Measurements from ENCODE around the gene SEPSECS. TPM values are rescaled to one million over a fixed set of nuclear protein-coding genes. Genes with fewer than 3 reads are reported as not detected.

Gene SEPSECS
- total and polyA plus RNA-seq, 4 donors: 2.8 to 23.2 (median 7.3) TPM

GRCh38 chr4:25198713-25199112, 38.5 kb upstream of the SEPSECS start:
- no peak overlapping the region for H3K4me3 ChIP-seq
- no peaks in the 10 kb centered on the region for H3K27me3 ChIP-seq (ENCODE audit: control insufficient read depth in 3 of 3, insufficient read depth in 3 of 3, low read length in 2 of 3)
- ATAC-seq (ENCODE audit: insufficient read depth, low FRiP score) (no peak), DNase-seq (no peak)
- H3K36me3 ChIP-seq (ENCODE audit: control insufficient read depth in 4 of 4, insufficient read depth in 4 of 4, low read length in 4 of 4): no peaks in the 10 kb centered on the region
- TF ChIP-seq, protein P1, sequence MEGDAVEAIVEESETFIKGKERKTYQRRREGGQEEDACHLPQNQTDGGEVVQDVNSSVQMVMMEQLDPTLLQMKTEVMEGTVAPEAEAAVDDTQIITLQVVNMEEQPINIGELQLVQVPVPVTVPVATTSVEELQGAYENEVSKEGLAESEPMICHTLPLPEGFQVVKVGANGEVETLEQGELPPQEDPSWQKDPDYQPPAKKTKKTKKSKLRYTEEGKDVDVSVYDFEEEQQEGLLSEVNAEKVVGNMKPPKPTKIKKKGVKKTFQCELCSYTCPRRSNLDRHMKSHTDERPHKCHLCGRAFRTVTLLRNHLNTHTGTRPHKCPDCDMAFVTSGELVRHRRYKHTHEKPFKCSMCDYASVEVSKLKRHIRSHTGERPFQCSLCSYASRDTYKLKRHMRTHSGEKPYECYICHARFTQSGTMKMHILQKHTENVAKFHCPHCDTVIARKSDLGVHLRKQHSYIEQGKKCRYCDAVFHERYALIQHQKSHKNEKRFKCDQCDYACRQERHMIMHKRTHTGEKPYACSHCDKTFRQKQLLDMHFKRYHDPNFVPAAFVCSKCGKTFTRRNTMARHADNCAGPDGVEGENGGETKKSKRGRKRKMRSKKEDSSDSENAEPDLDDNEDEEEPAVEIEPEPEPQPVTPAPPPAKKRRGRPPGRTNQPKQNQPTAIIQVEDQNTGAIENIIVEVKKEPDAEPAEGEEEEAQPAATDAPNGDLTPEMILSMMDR (IDR thresholded peaks at IDR 0.05; ENCODE audit: control extremely low read depth, extremely low read depth): no peak
- WGBS, 2 donors: 99 to 100% methylated on average over 2 of the region's 2 CpGs
- H3K9me3 ChIP-seq (ENCODE audit: control insufficient read depth in 4 of 4, insufficient read depth in 3 of 4, low read length in 3 of 4): no peaks in the 10 kb centered on the region
- no peak overlapping the region for H3K9ac ChIP-seq (ENCODE audit: insufficient read depth in 1 of 2, low read length in 2 of 2)
- no peak overlapping the region for H3K27ac ChIP-seq (ENCODE audit: low read depth in 1 of 2, low read length in 1 of 2)
- no peaks in the 10 kb centered on the region for H3K4me1 ChIP-seq (ENCODE audit: control insufficient read depth in 5 of 5, insufficient read depth in 5 of 5, low read length in 5 of 5)

DNA sequence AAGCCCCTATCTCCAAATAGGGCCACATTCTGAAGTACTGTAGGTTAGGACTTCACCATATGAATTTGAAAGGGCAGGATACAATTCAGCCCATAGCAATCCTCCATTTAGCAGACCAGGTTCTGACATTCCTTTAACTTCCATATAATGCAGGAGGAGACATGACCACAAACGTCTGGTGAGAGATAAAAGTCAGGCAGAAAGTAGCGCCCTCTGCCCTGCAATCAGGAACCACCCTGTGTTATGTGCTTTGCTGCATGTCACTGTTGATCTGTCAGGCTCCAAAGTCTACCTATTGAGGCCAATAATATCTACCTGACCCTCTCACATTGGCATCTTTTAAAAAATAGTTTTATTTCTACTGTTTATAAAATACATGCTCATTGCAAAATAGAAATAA, 30.2 kb upstream of the SEPSECS start:
- Histone ChIP-seq H3K4me1 (ENCODE audit: control insufficient read depth in 5 of 5, insufficient read depth in 5 of 5, low read length in 5 of 5) (no peaks in the 10 kb centered on the region), H3K36me3 (ENCODE audit: control insufficient read depth in 4 of 4, insufficient read depth in 4 of 4, low read length in 4 of 4) (no peaks in the 10 kb centered on the region), H3K4me3 (no peak overlapping the region), H3K27ac (ENCODE audit: low read depth in 1 of 2, low read length in 1 of 2) (no peak overlapping the region), H3K9me3 (ENCODE audit: control insufficient read depth in 4 of 4, insufficient read depth in 3 of 4, low read length in 3 of 4) (no peaks in the 10 kb centered on the region), H3K27me3 (ENCODE audit: control insufficient read depth in 3 of 3, insufficient read depth in 3 of 3, low read length in 2 of 3) (no peaks in the 10 kb centered on the region), H3K9ac (ENCODE audit: insufficient read depth in 1 of 2, low read length in 2 of 2) (no peak overlapping the region)
- TF ChIP-seq, protein P1 (IDR thresholded peaks at IDR 0.05; ENCODE audit: control extremely low read depth, extremely low read depth): no peak
- no peak for DNase-seq
- 73 to 78% methylated on average over 2 of the region's 2 CpGs for WGBS, 2 donors
- no peak for ATAC-seq (ENCODE audit: insufficient read depth, low FRiP score)

DNA sequence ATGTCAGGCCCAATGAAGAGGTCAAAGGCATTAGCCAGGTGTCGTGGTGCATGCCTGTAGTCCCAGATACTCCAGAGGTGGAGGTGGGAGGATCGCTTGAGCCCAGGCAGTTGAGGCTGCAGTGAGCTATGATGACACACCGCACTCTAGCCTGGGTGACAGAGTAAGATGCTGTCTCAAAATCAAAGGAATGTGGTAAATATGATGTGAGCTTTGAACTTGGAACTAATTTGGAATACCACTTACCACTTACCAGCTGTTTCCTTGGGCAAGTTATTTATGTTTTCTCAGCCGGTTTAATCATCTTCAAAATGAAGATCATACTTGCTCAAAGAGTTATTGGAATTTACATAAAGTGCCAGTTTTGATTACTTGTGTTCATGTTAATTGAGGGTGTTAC, 23.8 kb upstream of the SEPSECS start:
- peaks cover 0 to under 1% (median 0%) of the 10 kb centered on the region in 4 donors for H3K36me3 ChIP-seq (ENCODE audit: control insufficient read depth in 4 of 4, insufficient read depth in 4 of 4, low read length in 4 of 4)
- WGBS, 2 donors: 82 to 87% methylated on average over 4 of the region's 4 CpGs
- ATAC-seq (ENCODE audit: insufficient read depth, low FRiP score): no peak

More for the DNA sequence above, 23.8 kb upstream of the SEPSECS start:
- Histone ChIP-seq H3K27ac (ENCODE audit: low read depth in 1 of 2, low read length in 1 of 2) (no peak overlapping the region), H3K9ac (ENCODE audit: insufficient read depth in 1 of 2, low read length in 2 of 2) (no peak overlapping the region), H3K4me1 (ENCODE audit: control insufficient read depth in 5 of 5, insufficient read depth in 5 of 5, low read length in 5 of 5) (peaks cover 0 to 2% (median 0%) of the 10 kb centered on the region in 5 donors), H3K9me3 (ENCODE audit: control insufficient read depth in 4 of 4, insufficient read depth in 3 of 4, low read length in 3 of 4) (no peaks in the 10 kb centered on the region), H3K4me3 (no peak overlapping the region), H3K27me3 (ENCODE audit: control insufficient read depth in 3 of 3, insufficient read depth in 3 of 3, low read length in 2 of 3) (no peaks in the 10 kb centered on the region)
- DNase-seq: no peak
- TF ChIP-seq, protein P1 (IDR thresholded peaks at IDR 0.05; ENCODE audit: control extremely low read depth, extremely low read depth): no peak

All from lung (tissue), 12 donors.